ENCODE data around the gene CRTC2. TPM values are rescaled to one million over a fixed set of nuclear protein-coding genes. Genes with fewer than 3 reads are reported as not detected.

The CRTC2 gene
- total RNA-seq, 1 experiment from 2014 or later: 40.8 TPM

- Histone ChIP-seq H3K36me3 (ENCODE audit: insufficient read depth, low read length, poor library complexity, severe bottlenecking) (peaks cover 28% of the 10 kb centered on the region), H3K9me3 (ENCODE audit: low read depth, low read length, poor library complexity, severe bottlenecking) (no peaks in the 10 kb centered on the region), H3K4me1 (ENCODE audit: insufficient read depth, low read length, poor library complexity, severe bottlenecking) (peaks cover 6% of the 10 kb centered on the region), H3K4me3 (ENCODE audit: low read depth, low read length, poor library complexity, severe bottlenecking) (peak overlapping the region; percentile 98), H3K27ac (ENCODE audit: low read depth, low read length, poor library complexity, severe bottlenecking) (peak overlapping the region; percentile 94), H3K27me3 (replicated peaks; ENCODE audit: insufficient read depth, low read depth, low read length, poor library complexity) (no peaks in the 10 kb centered on the region)
- TF ChIP-seq CTCF (conservative IDR thresholded peaks at IDR 0.05; ENCODE audit: low read depth, low read length) (no peak), EZH2 (IDR thresholded peaks at IDR 0.05; ENCODE audit: borderline replicate concordance, low read depth, low read length, poor library complexity, severe bottlenecking) (no peak)
- DNase-seq (ENCODE audit: low spot score): peak; percentile 52
- intact Hi-C loops (cut with micrococcal nuclease; ENCODE audit: unreplicated experiment): loop anchor here (2.0 kb wide), 1 partner anchor 149 kb away; no protein-coding TSS in a partner anchor
- no TSS peak for BruUV-seq (replicated peaks)
- CTCF ChIA-PET: interaction anchor here (0.6 to 1.6 kb wide), 8 partner anchors 10 to 1239 kb away, joined by 3 to 14 read pairs (median 5); partner anchors contain the start of genes RAB13 and SLC39A1
- POLR2A ChIA-PET (ENCODE audit: low non-redundant PET): interaction anchor here (0.6 to 0.7 kb wide), 3 partner anchors 18 to 44 kb away, joined by 3 to 16 read pairs (median 7); no protein-coding TSS in a partner anchor
Measured at GRCh38 chr1:153945795-153946621, 12.4 kb downstream of the CRTC2 start.

GRCh38 chr1:153945131-153945794 lies 13.1 kb downstream of the CRTC2 start:
- POLR2A ChIA-PET (ENCODE audit: low non-redundant PET): no interaction called here
- BruUV-seq (replicated peaks): no TSS peak

More at GRCh38 chr1:153945131-153945794, 13.1 kb downstream of the CRTC2 start:
- CTCF ChIA-PET: interaction anchor here (0.5 kb wide), 1 partner anchor 334 kb away, joined by 4 read pairs; no protein-coding TSS in a partner anchor
- intact Hi-C loops (cut with micrococcal nuclease; ENCODE audit: unreplicated experiment): no loop called here
- no peaks in the 10 kb centered on the region for H3K27me3 ChIP-seq (replicated peaks; ENCODE audit: insufficient read depth, low read depth, low read length, poor library complexity)
- H3K4me1 ChIP-seq (ENCODE audit: insufficient read depth, low read length, poor library complexity, severe bottlenecking): peaks cover 6% of the 10 kb centered on the region
- no peak for TF ChIP-seq EZH2 (IDR thresholded peaks at IDR 0.05; ENCODE audit: borderline replicate concordance, low read depth, low read length, poor library complexity, severe bottlenecking)
- TF ChIP-seq CTCF (conservative IDR thresholded peaks at IDR 0.05; ENCODE audit: low read depth, low read length): no peak
- peak overlapping the region; percentile 94 for H3K27ac ChIP-seq (ENCODE audit: low read depth, low read length, poor library complexity, severe bottlenecking)
- DNase-seq (ENCODE audit: low spot score): peak; percentile 41
- H3K4me3 ChIP-seq (ENCODE audit: low read depth, low read length, poor library complexity, severe bottlenecking): peak overlapping the region; percentile 98
- H3K9me3 ChIP-seq (ENCODE audit: low read depth, low read length, poor library complexity, severe bottlenecking): no peaks in the 10 kb centered on the region
- H3K36me3 ChIP-seq (ENCODE audit: insufficient read depth, low read length, poor library complexity, severe bottlenecking): peaks cover 24% of the 10 kb centered on the region
